GM21447 (cell line): ENCODE data around the gene LPAR2.

Source experiments
- ATAC-seq: cut with Tn5 transposase; IDR thresholded peaks from one replicate; pipeline ENCODE4 v1.9.1; 2021; ENCODE audit not compliant: unreplicated experiment

LPAR2 gene

DNA sequence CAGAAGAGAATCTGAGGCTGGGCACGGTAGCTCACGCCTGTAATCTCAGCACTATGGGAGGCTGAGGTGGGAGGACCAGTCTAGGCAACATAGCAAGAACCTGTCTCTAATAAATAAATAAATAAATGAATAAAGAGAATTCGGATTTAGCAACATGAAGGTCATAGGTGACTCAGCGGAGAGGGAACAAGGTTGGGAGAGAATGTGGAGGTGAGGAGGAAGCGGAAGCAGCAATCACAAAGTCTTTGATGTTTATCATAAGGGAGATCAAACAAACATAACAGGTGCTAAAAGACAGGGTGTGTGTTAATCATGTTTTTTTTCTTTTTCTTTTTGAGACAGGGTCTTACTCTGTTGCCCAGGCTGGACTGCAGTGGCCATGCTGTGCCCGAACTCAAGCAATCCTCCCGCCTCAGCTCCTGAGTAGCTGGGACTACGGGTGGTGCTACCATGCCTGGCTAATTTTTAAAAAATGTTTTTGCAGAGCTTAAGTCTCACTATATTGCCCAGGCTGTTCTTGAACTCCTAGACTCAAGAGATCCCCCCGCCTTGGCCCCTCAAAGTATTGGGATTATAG is 25.8 kb downstream of the LPAR2 start:
- ATAC-seq = no peak

DNA sequence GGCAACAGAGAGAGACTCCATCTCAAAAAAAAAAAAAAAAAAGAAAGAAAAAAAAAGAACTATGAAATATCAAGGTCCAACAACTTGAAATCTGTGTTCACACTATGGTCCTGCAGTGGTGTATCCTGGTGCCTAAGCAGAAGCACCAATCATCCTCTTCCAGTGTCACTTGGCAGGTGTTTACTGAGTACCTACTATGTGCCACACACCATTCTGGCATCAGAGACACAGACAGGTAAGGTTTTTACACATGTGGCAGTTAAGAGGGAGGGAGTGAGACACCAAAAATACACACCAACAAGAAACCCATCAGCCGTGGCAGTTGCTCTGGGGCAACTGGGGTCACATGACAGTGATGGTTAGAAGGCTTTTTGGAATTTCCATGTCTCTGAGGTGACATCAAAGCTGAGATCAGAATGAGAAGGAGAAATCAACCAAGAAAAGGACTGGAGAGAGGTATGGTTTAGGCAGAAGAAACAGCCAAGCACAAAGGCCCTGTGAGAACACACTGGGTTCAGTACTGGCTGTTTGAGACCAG is 27.2 kb downstream of the LPAR2 start:
- ATAC-seq = no peak

DNA sequence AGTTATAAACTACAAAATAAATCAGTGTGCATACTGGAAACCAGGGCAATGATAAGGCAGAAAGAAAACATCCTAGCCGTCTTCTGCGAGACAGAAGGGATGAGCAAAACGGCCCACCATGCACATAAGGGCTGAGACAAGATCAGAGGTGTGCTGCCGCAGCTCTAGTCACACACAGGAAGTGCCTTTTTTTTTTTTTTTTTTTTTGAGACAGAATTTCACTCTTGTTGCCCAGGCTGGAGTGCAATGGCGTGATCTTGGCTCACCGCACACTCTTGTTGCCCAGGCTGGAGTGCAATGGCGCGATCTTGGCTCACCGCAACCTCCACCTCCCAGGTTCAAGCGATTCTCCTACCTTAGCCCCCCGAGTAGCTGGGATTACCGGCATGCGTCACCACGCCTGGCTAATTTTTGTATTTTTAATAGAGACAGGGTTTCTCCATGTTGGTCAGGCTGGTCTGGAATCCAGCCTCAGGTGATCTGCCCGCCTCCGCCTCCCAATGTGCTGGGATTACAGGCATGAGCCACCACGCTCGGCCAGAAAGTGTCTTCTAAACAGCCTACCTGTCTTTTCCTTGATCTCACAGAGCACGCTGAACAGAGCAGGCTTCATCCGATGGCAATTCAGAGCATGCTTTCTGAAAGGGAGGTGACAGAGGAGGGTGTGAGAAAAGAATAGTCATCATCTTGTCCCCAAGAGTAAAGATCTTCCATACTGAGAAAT is 29.1 kb downstream of the LPAR2 start:
- ATAC-seq = peak; percentile 15

GRCh38 chr19:19597809-19598306 is 30.2 kb downstream of the LPAR2 start:
- peak; percentile 63 for ATAC-seq

DNA sequence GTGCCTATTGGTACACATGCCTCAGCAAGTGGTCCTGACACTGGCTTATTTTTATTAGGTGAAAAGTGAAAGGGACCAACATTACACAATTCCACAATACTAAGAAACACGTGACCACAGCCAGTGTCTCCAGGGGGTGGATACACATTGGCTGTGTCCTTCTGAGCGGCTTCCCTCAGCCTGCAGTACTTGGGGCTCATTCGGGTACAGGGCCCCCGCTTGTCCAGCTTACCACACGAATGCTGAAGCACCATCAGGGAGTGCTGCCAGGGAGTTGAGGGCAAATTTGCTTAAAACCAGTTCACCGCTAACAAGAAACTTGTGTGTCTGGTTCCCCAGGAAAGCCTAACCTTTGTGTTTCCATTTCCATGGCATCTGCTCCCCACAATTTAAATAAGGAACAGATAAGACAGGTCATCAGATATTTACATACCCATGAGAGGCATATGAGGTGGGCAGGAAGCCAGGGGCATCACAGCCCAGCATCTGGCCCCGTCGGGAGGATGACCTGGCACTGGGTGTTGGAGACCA is 32.8 kb downstream of the LPAR2 start:
- ATAC-seq = no peak

DNA sequence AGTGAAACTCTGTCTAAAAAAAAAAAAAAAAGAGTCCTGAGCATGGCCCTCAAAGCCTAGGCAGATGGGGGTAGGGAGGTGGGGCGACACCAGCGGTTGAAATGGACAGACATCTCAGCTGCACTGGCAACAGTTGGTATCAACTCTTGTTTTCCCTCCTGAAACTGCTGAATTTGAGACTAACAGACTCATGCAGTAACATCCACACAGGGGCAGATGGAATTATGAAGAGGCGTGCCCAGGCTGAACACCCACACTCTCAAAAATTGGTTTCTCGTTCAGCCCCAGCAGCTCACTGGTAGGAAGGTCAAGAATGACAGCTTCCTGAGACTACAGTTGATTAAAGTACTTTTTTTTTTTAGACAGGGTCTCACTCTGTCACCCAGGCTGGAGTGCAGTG is 33.6 kb downstream of the LPAR2 start:
- ATAC-seq = no peak

GRCh38 chr19:19592690-19593089 is 35.3 kb downstream of the LPAR2 start:
- no peak for ATAC-seq

- ATAC-seq = peak; percentile 75
These were observed 36.7 kb downstream of the LPAR2 start for GRCh38 chr19:19591133-19591825.

- ATAC-seq = no peak
These were observed 39.5 kb downstream of the LPAR2 start for GRCh38 chr19:19588546-19588945.

GRCh38 chr19:19587771-19588170 is 40.2 kb downstream of the LPAR2 start:
- no peak for ATAC-seq

- no peak for ATAC-seq
These were observed 43.7 kb downstream of the LPAR2 start for GRCh38 chr19:19584356-19584755.

DNA sequence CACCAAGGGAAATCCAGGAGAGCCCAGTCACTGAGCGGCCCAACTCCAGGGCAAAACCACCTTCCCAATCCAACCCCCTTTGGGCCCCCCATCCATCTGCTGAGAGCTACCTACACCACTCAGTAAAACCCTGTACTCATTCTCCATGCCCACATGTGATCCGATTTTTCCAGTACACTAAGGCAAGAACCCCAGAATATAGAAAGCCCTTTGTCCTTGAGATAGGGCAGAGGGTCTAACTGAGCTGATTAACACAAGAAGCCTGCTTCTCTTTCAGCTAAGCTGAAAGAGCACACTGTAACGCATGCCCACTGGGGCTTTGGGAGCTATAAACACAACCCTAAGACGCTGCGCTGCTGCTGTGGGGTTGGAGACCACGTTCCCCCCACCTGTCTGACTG is 45.5 kb downstream of the LPAR2 start:
- no peak for ATAC-seq

DNA sequence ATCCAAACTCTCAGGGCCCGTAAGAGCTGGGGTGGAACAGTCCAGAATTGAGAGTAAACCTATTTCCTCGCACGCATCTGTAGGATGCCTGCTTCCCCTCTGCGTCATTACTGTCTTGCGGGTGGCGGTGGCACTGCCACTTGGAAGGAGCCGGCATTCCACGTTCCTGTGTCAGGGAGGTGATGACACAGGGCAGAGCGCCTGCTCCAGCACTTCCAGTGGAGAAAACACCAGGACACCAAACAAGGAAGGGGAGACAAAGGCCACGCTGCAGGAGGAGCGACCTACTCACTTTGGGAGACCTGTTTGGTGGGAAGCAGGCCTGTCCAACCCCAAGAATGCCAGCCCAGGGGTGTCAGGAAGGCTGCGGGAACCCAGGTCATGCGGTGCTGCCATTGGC is 46.6 kb downstream of the LPAR2 start:
- no peak for ATAC-seq

GRCh38 chr19:19580418-19580817 is 47.6 kb downstream of the LPAR2 start:
- no peak for ATAC-seq

GRCh38 chr19:19579533-19580361 is 48.3 kb downstream of the LPAR2 start:
- no peak for ATAC-seq

DNA sequence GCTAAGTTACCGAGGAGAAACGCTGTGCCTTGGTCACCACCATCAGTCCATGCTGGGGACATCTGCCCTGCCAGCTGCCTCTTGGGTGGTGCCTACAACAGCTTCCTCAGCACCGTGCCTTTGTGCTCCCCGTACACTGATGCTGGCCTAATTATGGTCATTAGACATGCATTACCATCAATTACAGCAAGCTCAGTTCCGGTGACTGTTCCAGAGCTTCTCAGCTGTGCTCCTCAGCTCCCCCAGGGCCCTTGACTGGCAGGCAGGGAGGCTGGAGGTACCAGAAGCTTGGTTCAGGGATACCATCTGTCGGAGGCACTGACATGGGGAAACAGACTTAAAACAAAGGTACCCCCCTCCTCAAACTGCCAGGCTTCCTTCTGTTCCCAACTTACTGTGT is 49.8 kb downstream of the LPAR2 start:
- ATAC-seq = no peak

- no peak for ATAC-seq
These were observed 52.6 kb downstream of the LPAR2 start for GRCh38 chr19:19575411-19575810.
